ENCODE measurements around the gene GBE1. TPM values are rescaled to one million over a fixed set of nuclear protein-coding genes. Genes with fewer than 3 reads are reported as not detected.

Gene GBE1
- total and polyA plus RNA-seq, 9 of the 15 experiments (the other 6 are each of a cell fraction or from before 2014, with no cell fraction given), result 7.9 to 25.6 (median 13.1) TPM

- TF ChIP-seq SFPQ (IDR thresholded peaks at IDR 0.05; ENCODE audit: low read depth, low read length) (no peak), FOXA1 (IDR thresholded peaks at IDR 0.05; ENCODE audit: borderline replicate concordance) (no peak), ETV5 (CRISPR knock-in tag; IDR thresholded peaks at IDR 0.05; ENCODE audit: low read depth) (no peak), USF2 (CRISPR knock-in tag; IDR thresholded peaks at IDR 0.05) (no peak), MTA3 (IDR thresholded peaks at IDR 0.05; ENCODE audit: borderline replicate concordance) (no peak), ZNF354B (CRISPR knock-in tag; IDR thresholded peaks at IDR 0.05) (no peak), SUPT5H (IDR thresholded peaks at IDR 0.05) (no peak), RBM17 (IDR thresholded peaks at IDR 0.05; ENCODE audit: borderline replicate concordance, low read depth, low read length) (no peak), NFXL1 (CRISPR knock-in tag; IDR thresholded peaks at IDR 0.05) (no peak), RFX7 (CRISPR knock-in tag; IDR thresholded peaks at IDR 0.05) (no peak), ZNF277 (CRISPR knock-in tag; IDR thresholded peaks at IDR 0.05; ENCODE audit: borderline replicate concordance) (no peak), IRF2 (CRISPR knock-in tag; IDR thresholded peaks at IDR 0.05) (no peak), ETS2 (tag; IDR thresholded peaks at IDR 0.05; ENCODE audit: borderline replicate concordance, poor library complexity, severe bottlenecking) (no peak), ATF4 (CRISPR knock-in tag; IDR thresholded peaks at IDR 0.05) (no peak), SOX6 (IDR thresholded peaks at IDR 0.05) (peak; percentile 86), RAD21 (CRISPR knock-in tag; conservative IDR thresholded peaks at IDR 0.05 in 1 of 2, IDR thresholded peaks at IDR 0.05 in 1 of 2) (no peak), U2AF1 (optimal IDR thresholded peaks at IDR 0.05; ENCODE audit: low read depth, low read length) (no peak), ZFPM2 (CRISPR knock-in tag; IDR thresholded peaks at IDR 0.05) (no peak), ZNF507 (tag; conservative IDR thresholded peaks at IDR 0.05) (no peak), DMBX1 (CRISPR knock-in tag; IDR thresholded peaks at IDR 0.05; ENCODE audit: borderline replicate concordance) (no peak), ZNF41 (CRISPR knock-in tag; conservative IDR thresholded peaks at IDR 0.05) (no peak), ZBTB8A (IDR thresholded peaks at IDR 0.05; ENCODE audit: partially characterized antibody) (no peak), NONO (IDR thresholded peaks at IDR 0.05; ENCODE audit: low read depth in 2 of 2, low read length in 1 of 2) (no peak)
Measured at GRCh38 chr3:81743096-81744025, 18.1 kb downstream of the GBE1 start (continued).
